ENCODE measurements around the gene ZNF653.
A peak's percentile ranks its signal among the peaks of the same experiment; 100 is the strongest.
"Not testable (repeated sequence)": the region's sequence is repeated elsewhere in the genome, so short reads cannot be mapped to it uniquely, and the experiment has no call there.

Gene ZNF653

GRCh38 chr19:11457115-11457514, 48.5 kb downstream of the ZNF653 start:
- Histone ChIP-seq H3K23ac (ENCODE audit: low read length in 2 of 2) (no peak overlapping the region), H3K4ac (ENCODE audit: low read depth in 1 of 2, low read length in 2 of 2) (no peak overlapping the region), H2AFZ (ENCODE audit: low read depth, low read length) (no peak overlapping the region), H3K14ac (ENCODE audit: low read length in 2 of 2) (peak overlapping the region in 1 of 2 experiments; percentile 71), H3K27ac (ENCODE audit: low read length, poor library complexity, severe bottlenecking) (no peak overlapping the region), H3K4me3 (ENCODE audit: insufficient read depth in 1 of 2, low read depth in 1 of 2, low read length in 2 of 2) (peak overlapping the region in 1 of 2 experiments; percentile 22), H3K79me1 (replicated peaks; ENCODE audit: low read length, poor library complexity, severe bottlenecking) (no peaks in the 10 kb centered on the region), H3K4me1 (ENCODE audit: control insufficient read depth, insufficient read depth, low read depth, low read length) (peaks cover 9% of the 10 kb centered on the region), H3K9ac (ENCODE audit: low read length) (no peak overlapping the region), H4K8ac (ENCODE audit: low read length) (no peak overlapping the region), H3K27me3 (ENCODE audit: control insufficient read depth in 1 of 2, insufficient read depth in 1 of 2, low read length in 2 of 2) (peaks cover 4 to 17% of the 10 kb centered on the region in 2 experiments), H2BK5ac (ENCODE audit: low read depth, low read length, poor library complexity, severe bottlenecking) (no peak overlapping the region), H3K4me2 (ENCODE audit: low read length, poor library complexity, severe bottlenecking) (no peak overlapping the region), H2AK5ac (ENCODE audit: low read length, severe bottlenecking) (no peak overlapping the region), H3K18ac (ENCODE audit: low read depth in 1 of 2, low read length in 2 of 2) (no peak overlapping the region), H2BK15ac (ENCODE audit: low read depth, poor library complexity, severe bottlenecking) (no peak overlapping the region), H4K91ac (ENCODE audit: low read length) (no peak overlapping the region), H2BK12ac (ENCODE audit: low read length in 2 of 2) (no peak overlapping the region), H3K36me3 (ENCODE audit: control insufficient read depth in 1 of 2, insufficient read depth in 2 of 2, low read depth in 1 of 2, low read length in 2 of 2) (peaks cover 0 to 4% of the 10 kb centered on the region in 2 experiments), H3K9me3 (ENCODE audit: control insufficient read depth, low read length) (no peaks in the 10 kb centered on the region), H2BK120ac (ENCODE audit: low read depth, low read length) (no peak overlapping the region)
- 62% methylated on average over 16 of the region's 18 CpGs for WGBS
- DNase-seq: no peak

- WGBS: 92% methylated on average over 5 of the region's 7 CpGs
- Histone ChIP-seq H3K36me3 (ENCODE audit: control insufficient read depth in 1 of 2, insufficient read depth in 2 of 2, low read depth in 1 of 2, low read length in 2 of 2) (peaks cover 0 to 4% of the 10 kb centered on the region in 2 experiments), H3K9ac (ENCODE audit: low read length) (no peak overlapping the region)
Measured at GRCh38 chr19:11456659-11457058, 49.0 kb downstream of the ZNF653 start.

GRCh38 chr19:11455233-11455554, 50.4 kb downstream of the ZNF653 start:
- H3K27me3 ChIP-seq (ENCODE audit: control insufficient read depth in 1 of 2, insufficient read depth in 1 of 2, low read length in 2 of 2): peaks cover 4 to 13% of the 10 kb centered on the region in 2 experiments
- H3K4me1 ChIP-seq (ENCODE audit: control insufficient read depth, insufficient read depth, low read depth, low read length): peaks cover 13% of the 10 kb centered on the region
- not testable (repeated sequence) for H4K91ac ChIP-seq (ENCODE audit: low read length); H2AK5ac ChIP-seq (ENCODE audit: low read length, severe bottlenecking); H4K8ac ChIP-seq (ENCODE audit: low read length); H3K4me3 ChIP-seq (ENCODE audit: insufficient read depth in 1 of 2, low read depth in 1 of 2, low read length in 2 of 2); H3K4ac ChIP-seq (ENCODE audit: low read depth in 1 of 2, low read length in 2 of 2); H2AFZ ChIP-seq (ENCODE audit: low read depth, low read length); H2BK120ac ChIP-seq (ENCODE audit: low read depth, low read length); DNase-seq; H3K9me3 ChIP-seq (ENCODE audit: control insufficient read depth, low read length); H3K79me1 ChIP-seq (replicated peaks; ENCODE audit: low read length, poor library complexity, severe bottlenecking); H3K23ac ChIP-seq (ENCODE audit: low read length in 2 of 2); H3K18ac ChIP-seq (ENCODE audit: low read depth in 1 of 2, low read length in 2 of 2); H2BK15ac ChIP-seq (ENCODE audit: low read depth, poor library complexity, severe bottlenecking); H2BK12ac ChIP-seq (ENCODE audit: low read length in 2 of 2); H3K14ac ChIP-seq (ENCODE audit: low read length in 2 of 2); H3K27ac ChIP-seq (ENCODE audit: low read length, poor library complexity, severe bottlenecking); H3K9ac ChIP-seq (ENCODE audit: low read length); H2BK5ac ChIP-seq (ENCODE audit: low read depth, low read length, poor library complexity, severe bottlenecking); H3K4me2 ChIP-seq (ENCODE audit: low read length, poor library complexity, severe bottlenecking)
- 95% methylated on average over 9 of the region's 9 CpGs for WGBS
- peaks cover 3 to 13% of the 10 kb centered on the region in 2 experiments for H3K36me3 ChIP-seq (ENCODE audit: control insufficient read depth in 1 of 2, insufficient read depth in 2 of 2, low read depth in 1 of 2, low read length in 2 of 2)

More at GRCh38 chr19:11456659-11457058, 49.0 kb downstream of the ZNF653 start:
- Histone ChIP-seq H3K4me2 (ENCODE audit: low read length, poor library complexity, severe bottlenecking) (no peak overlapping the region), H3K18ac (ENCODE audit: low read depth in 1 of 2, low read length in 2 of 2) (no peak overlapping the region), H3K4me1 (ENCODE audit: control insufficient read depth, insufficient read depth, low read depth, low read length) (peaks cover 11% of the 10 kb centered on the region), H2AFZ (ENCODE audit: low read depth, low read length) (no peak overlapping the region), H3K14ac (ENCODE audit: low read length in 2 of 2) (no peak overlapping the region), H3K79me1 (replicated peaks; ENCODE audit: low read length, poor library complexity, severe bottlenecking) (no peaks in the 10 kb centered on the region), H3K27me3 (ENCODE audit: control insufficient read depth in 1 of 2, insufficient read depth in 1 of 2, low read length in 2 of 2) (peaks cover 4 to 17% of the 10 kb centered on the region in 2 experiments), H3K9me3 (ENCODE audit: control insufficient read depth, low read length) (no peaks in the 10 kb centered on the region), H2AK5ac (ENCODE audit: low read length, severe bottlenecking) (no peak overlapping the region), H4K8ac (ENCODE audit: low read length) (no peak overlapping the region), H2BK120ac (ENCODE audit: low read depth, low read length) (no peak overlapping the region), H2BK12ac (ENCODE audit: low read length in 2 of 2) (no peak overlapping the region), H3K4ac (ENCODE audit: low read depth in 1 of 2, low read length in 2 of 2) (no peak overlapping the region), H3K4me3 (ENCODE audit: insufficient read depth in 1 of 2, low read depth in 1 of 2, low read length in 2 of 2) (no peak overlapping the region), H4K91ac (ENCODE audit: low read length) (no peak overlapping the region), H2BK5ac (ENCODE audit: low read depth, low read length, poor library complexity, severe bottlenecking) (no peak overlapping the region), H3K23ac (ENCODE audit: low read length in 2 of 2) (no peak overlapping the region), H2BK15ac (ENCODE audit: low read depth, poor library complexity, severe bottlenecking) (no peak overlapping the region), H3K27ac (ENCODE audit: low read length, poor library complexity, severe bottlenecking) (no peak overlapping the region)
- no peak for DNase-seq

DNA sequence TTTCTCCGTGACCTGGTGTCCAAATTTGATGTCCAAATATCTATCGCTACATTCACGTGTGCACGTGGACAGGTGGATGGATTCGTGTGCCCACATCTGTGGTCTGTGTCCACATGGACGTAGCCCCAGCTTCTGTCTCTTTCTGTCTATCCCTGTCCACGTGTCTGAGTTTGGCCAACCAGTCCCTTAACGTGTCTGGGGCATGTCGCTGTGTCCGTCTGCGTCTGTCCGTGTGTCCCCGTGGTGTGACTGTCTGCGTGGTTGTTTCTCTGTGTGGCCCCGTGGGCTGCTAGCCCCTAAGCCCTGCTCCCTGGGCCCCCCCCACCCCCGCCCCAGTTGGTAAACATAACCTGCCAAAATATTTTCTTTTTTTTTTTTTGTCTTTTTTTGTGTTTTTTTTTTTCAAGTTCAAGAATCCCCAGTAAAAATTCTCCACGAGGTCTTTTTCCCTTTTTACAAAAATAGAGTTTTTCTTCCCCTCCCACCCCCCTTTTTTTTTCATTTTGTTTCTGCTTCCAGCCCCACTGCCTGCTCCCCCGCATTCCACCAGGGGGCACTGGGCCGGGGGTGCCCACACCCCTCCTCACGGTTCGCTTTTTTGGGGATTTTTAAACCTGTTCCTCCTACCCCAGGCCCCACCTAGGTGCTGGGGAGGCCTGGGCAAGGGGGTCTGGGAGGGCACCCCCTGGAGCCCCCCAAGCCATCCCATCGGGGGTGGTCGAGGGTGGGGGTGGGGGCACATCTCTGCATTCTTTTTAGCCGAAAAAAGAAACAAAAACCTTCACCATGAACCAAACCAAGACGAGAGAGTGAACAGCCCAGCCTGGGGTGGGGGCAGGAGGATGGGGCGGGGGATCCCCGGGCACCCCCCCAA, 51.9 kb downstream of the ZNF653 start:
- 75% methylated on average over 18 of the region's 27 CpGs for WGBS
- no peak for DNase-seq
- Histone ChIP-seq H3K4ac (ENCODE audit: low read depth in 1 of 2, low read length in 2 of 2) (no peak overlapping the region), H3K27me3 (ENCODE audit: control insufficient read depth in 1 of 2, insufficient read depth in 1 of 2, low read length in 2 of 2) (peaks cover 4 to 13% of the 10 kb centered on the region in 2 experiments), H3K9ac (ENCODE audit: low read length) (no peak overlapping the region), H4K91ac (ENCODE audit: low read length) (peak overlapping the region; percentile 39), H2AK5ac (ENCODE audit: low read length, severe bottlenecking) (no peak overlapping the region), H3K14ac (ENCODE audit: low read length in 2 of 2) (no peak overlapping the region), H2BK120ac (ENCODE audit: low read depth, low read length) (no peak overlapping the region), H3K9me3 (ENCODE audit: control insufficient read depth, low read length) (no peaks in the 10 kb centered on the region), H3K36me3 (ENCODE audit: control insufficient read depth in 1 of 2, insufficient read depth in 2 of 2, low read depth in 1 of 2, low read length in 2 of 2) (peaks cover 11 to 27% of the 10 kb centered on the region in 2 experiments), H2BK5ac (ENCODE audit: low read depth, low read length, poor library complexity, severe bottlenecking) (no peak overlapping the region), H4K8ac (ENCODE audit: low read length) (no peak overlapping the region), H2BK15ac (ENCODE audit: low read depth, poor library complexity, severe bottlenecking) (peak overlapping the region; percentile 17), H3K4me2 (ENCODE audit: low read length, poor library complexity, severe bottlenecking) (no peak overlapping the region), H3K4me1 (ENCODE audit: control insufficient read depth, insufficient read depth, low read depth, low read length) (peaks cover 13% of the 10 kb centered on the region), H3K18ac (ENCODE audit: low read depth in 1 of 2, low read length in 2 of 2) (peak overlapping the region in 1 of 2 experiments; percentile 30), H3K27ac (ENCODE audit: low read length, poor library complexity, severe bottlenecking) (no peak overlapping the region), H2BK12ac (ENCODE audit: low read length in 2 of 2) (peak overlapping the region in 1 of 2 experiments; percentile 49), H2AFZ (ENCODE audit: low read depth, low read length) (no peak overlapping the region), H3K4me3 (ENCODE audit: insufficient read depth in 1 of 2, low read depth in 1 of 2, low read length in 2 of 2) (no peak overlapping the region), H3K23ac (ENCODE audit: low read length in 2 of 2) (no peak overlapping the region), H3K79me1 (replicated peaks; ENCODE audit: low read length, poor library complexity, severe bottlenecking) (no peaks in the 10 kb centered on the region)
